Measurements from ENCODE around the gene WDPCP. TPM values are rescaled to one million over a fixed set of nuclear protein-coding genes. Genes with fewer than 3 reads are reported as not detected.
"Not testable (repeated sequence)": the region's sequence is repeated elsewhere in the genome, so short reads cannot be mapped to it uniquely, and the experiment has no call there.

Gene WDPCP
- total RNA-seq, 4 donors from 2014 or later, result 2.6 to 15.5 (median 10.9) TPM

- no peak for DNase-seq
- Histone ChIP-seq H3K9me3 (peaks cover 3 to 9% of the 10 kb centered on the region in 2 donors), H3K27ac (no peak overlapping the region), H3K4me1 (no peaks in the 10 kb centered on the region), H3K4me3 (no peak overlapping the region), H3K36me3 (no peaks in the 10 kb centered on the region), H3K27me3 (no peaks in the 10 kb centered on the region)
- 91 to 96% methylated on average over 15 of the region's 15 CpGs for WGBS, 2 donors (ENCODE audit: low coverage in 1 of 2)
- intact Hi-C loops (cut with DNase I; ENCODE audit: low total_unique reads), result no loop called here
- in situ Hi-C loops (cut with MboI; ENCODE audit: low pct_ligation_motif_present in 1 of 4, low pct_unique_long_range_greater_than_20kb in 1 of 4, low sequenced_read_pairs in 3 of 4), result no loop called here
- TF ChIP-seq EP300 (IDR thresholded peaks at IDR 0.05; ENCODE audit: low read depth) (no peak), POLR2A (IDR thresholded peaks at IDR 0.05) (no peak), POLR2AphosphoS5 (IDR thresholded peaks at IDR 0.05) (no peak)
- TF ChIP-seq, protein P1, sequence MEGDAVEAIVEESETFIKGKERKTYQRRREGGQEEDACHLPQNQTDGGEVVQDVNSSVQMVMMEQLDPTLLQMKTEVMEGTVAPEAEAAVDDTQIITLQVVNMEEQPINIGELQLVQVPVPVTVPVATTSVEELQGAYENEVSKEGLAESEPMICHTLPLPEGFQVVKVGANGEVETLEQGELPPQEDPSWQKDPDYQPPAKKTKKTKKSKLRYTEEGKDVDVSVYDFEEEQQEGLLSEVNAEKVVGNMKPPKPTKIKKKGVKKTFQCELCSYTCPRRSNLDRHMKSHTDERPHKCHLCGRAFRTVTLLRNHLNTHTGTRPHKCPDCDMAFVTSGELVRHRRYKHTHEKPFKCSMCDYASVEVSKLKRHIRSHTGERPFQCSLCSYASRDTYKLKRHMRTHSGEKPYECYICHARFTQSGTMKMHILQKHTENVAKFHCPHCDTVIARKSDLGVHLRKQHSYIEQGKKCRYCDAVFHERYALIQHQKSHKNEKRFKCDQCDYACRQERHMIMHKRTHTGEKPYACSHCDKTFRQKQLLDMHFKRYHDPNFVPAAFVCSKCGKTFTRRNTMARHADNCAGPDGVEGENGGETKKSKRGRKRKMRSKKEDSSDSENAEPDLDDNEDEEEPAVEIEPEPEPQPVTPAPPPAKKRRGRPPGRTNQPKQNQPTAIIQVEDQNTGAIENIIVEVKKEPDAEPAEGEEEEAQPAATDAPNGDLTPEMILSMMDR (IDR thresholded peaks at IDR 0.05), result no peak
These were observed 39.6 kb upstream of the WDPCP start for GRCh38 chr2:63627866-63628265.

DNA sequence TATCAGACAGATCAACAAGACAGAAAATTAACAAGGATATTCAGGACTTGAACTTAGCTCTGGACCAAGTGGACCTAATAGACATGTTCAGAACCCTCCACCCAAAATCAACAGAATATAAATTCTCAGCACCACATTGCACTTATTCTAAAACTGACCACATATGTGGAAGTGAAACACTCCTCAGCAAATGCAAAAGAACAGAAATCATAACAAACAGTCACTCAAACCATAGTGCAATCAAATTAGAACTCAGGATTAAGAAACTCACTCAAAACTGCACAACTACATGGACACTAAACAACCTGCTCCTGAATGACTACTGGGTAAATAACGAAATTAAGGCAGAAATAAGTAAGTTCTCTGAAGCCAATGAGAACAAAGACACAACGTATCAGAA, 35.5 kb upstream of the WDPCP start:
- intact Hi-C loops (cut with DNase I; ENCODE audit: low total_unique reads); H3K9me3 ChIP-seq; H3K27ac ChIP-seq; H3K4me3 ChIP-seq; in situ Hi-C loops (cut with MboI; ENCODE audit: low pct_ligation_motif_present in 1 of 4, low pct_unique_long_range_greater_than_20kb in 1 of 4, low sequenced_read_pairs in 3 of 4); H3K4me1 ChIP-seq; H3K36me3 ChIP-seq; DNase-seq; H3K27me3 ChIP-seq: not testable (repeated sequence)
- WGBS, 2 donors (ENCODE audit: low coverage in 1 of 2), result 69 to 82% methylated on average over 2 of the region's 2 CpGs

- in situ Hi-C loops (cut with MboI; ENCODE audit: low pct_ligation_motif_present in 1 of 4, low pct_unique_long_range_greater_than_20kb in 1 of 4, low sequenced_read_pairs in 3 of 4) (no loop called here), intact Hi-C loops (cut with DNase I; ENCODE audit: low total_unique reads) (no loop called here)
- DNase-seq, result no peak
- no peaks in the 10 kb centered on the region for H3K9me3 ChIP-seq
- 71 to 97% methylated on average over 1 to 26 of the region's 31 CpGs for WGBS, 2 donors (ENCODE audit: low coverage in 1 of 2)
- TF ChIP-seq, protein P1 (IDR thresholded peaks at IDR 0.05), result no peak
- no peak for TF ChIP-seq POLR2AphosphoS5 (IDR thresholded peaks at IDR 0.05)
- TF ChIP-seq POLR2A (IDR thresholded peaks at IDR 0.05), result no peak
- no peak for TF ChIP-seq EP300 (IDR thresholded peaks at IDR 0.05; ENCODE audit: low read depth)
- no peaks in the 10 kb centered on the region for H3K27me3 ChIP-seq
- no peak overlapping the region for H3K27ac ChIP-seq
- H3K4me1 ChIP-seq, result no peaks in the 10 kb centered on the region
- no peak overlapping the region for H3K4me3 ChIP-seq
- no peaks in the 10 kb centered on the region for H3K36me3 ChIP-seq
These were observed 34.5 kb upstream of the WDPCP start for GRCh38 chr2:63622751-63623150.

- 84 to 100% methylated on average over 2 of the region's 2 CpGs for WGBS, 2 donors (ENCODE audit: low coverage in 1 of 2)
- Histone ChIP-seq H3K4me1 (no peaks in the 10 kb centered on the region), H3K27me3 (no peaks in the 10 kb centered on the region), H3K9me3 (no peaks in the 10 kb centered on the region), H3K36me3 (no peaks in the 10 kb centered on the region), H3K4me3 (no peak overlapping the region), H3K27ac (no peak overlapping the region)
- DNase-seq, result no peak
- in situ Hi-C loops (cut with MboI; ENCODE audit: low pct_ligation_motif_present in 1 of 4, low pct_unique_long_range_greater_than_20kb in 1 of 4, low sequenced_read_pairs in 3 of 4) (no loop called here), intact Hi-C loops (cut with DNase I; ENCODE audit: low total_unique reads) (no loop called here)
- TF ChIP-seq, protein P1 (IDR thresholded peaks at IDR 0.05), result no peak
These were observed 31.1 kb upstream of the WDPCP start for GRCh38 chr2:63619328-63619727.

GRCh38 chr2:63617366-63617765, 29.1 kb upstream of the WDPCP start:
- TF ChIP-seq POLR2A (IDR thresholded peaks at IDR 0.05) (no peak), POLR2AphosphoS5 (IDR thresholded peaks at IDR 0.05) (no peak), EP300 (IDR thresholded peaks at IDR 0.05; ENCODE audit: low read depth) (no peak)
- TF ChIP-seq, protein P1 (IDR thresholded peaks at IDR 0.05), result no peak
- WGBS, 2 donors (ENCODE audit: low coverage in 1 of 2), result 57 to 90% methylated on average over 1 of the region's 1 CpG
- Histone ChIP-seq H3K4me3 (no peak overlapping the region), H3K9me3 (no peaks in the 10 kb centered on the region), H3K36me3 (no peaks in the 10 kb centered on the region), H3K27me3 (no peaks in the 10 kb centered on the region), H3K4me1 (no peaks in the 10 kb centered on the region), H3K27ac (no peak overlapping the region)
- intact Hi-C loops (cut with DNase I; ENCODE audit: low total_unique reads) (no loop called here), in situ Hi-C loops (cut with MboI; ENCODE audit: low pct_ligation_motif_present in 1 of 4, low pct_unique_long_range_greater_than_20kb in 1 of 4, low sequenced_read_pairs in 3 of 4) (no loop called here)
- no peak for DNase-seq
